GM12873 (cell line): ENCODE measurements around the gene PIK3CD.

Source experiments
- TF ChIP-seq, protein P1 (sequence below): IDR thresholded peaks from 2 replicates; pipeline ENCODE4 v1.5.1; 2012; ENCODE audit warnings: low read depth, mild to moderate bottlenecking, moderate library complexity, low read length, control low read depth; ENCODE audit not compliant: insufficient read depth; ENCODE audit errors: missing control alignments

PIK3CD gene

DNA sequence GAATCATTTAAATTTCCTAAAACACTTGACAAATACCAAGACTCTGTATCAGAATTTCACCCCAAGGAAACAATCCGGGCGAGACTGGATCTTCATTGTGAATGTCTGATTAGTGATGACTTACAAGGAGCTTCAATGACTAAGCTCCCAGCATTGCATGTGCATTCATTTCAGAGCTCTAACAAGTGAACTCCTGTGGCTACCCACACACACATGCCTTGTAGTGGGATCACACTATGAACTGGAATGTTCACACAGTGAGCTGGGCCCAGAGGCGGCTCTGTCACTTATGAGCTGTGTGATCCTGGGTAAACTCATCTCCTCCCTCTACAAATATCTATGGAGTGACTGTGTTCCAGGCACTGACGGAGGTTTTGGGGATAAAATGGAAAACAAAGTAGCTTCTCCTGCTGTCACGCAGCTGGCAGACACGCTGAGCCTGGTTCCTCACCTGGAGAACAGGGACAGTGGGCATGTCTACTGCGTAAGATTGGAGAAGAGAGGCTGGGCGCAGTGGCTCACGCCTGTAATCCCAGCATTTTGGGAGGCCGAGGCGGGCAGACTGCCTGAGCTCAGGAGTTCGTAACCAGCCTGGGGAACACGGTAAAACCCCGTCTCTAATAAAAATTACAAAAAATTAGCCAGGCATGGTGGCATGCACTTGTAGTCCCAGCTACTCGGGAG, 115.4 kb downstream of the PIK3CD start:
- TF ChIP-seq, protein P1, sequence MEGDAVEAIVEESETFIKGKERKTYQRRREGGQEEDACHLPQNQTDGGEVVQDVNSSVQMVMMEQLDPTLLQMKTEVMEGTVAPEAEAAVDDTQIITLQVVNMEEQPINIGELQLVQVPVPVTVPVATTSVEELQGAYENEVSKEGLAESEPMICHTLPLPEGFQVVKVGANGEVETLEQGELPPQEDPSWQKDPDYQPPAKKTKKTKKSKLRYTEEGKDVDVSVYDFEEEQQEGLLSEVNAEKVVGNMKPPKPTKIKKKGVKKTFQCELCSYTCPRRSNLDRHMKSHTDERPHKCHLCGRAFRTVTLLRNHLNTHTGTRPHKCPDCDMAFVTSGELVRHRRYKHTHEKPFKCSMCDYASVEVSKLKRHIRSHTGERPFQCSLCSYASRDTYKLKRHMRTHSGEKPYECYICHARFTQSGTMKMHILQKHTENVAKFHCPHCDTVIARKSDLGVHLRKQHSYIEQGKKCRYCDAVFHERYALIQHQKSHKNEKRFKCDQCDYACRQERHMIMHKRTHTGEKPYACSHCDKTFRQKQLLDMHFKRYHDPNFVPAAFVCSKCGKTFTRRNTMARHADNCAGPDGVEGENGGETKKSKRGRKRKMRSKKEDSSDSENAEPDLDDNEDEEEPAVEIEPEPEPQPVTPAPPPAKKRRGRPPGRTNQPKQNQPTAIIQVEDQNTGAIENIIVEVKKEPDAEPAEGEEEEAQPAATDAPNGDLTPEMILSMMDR, result no peak

DNA sequence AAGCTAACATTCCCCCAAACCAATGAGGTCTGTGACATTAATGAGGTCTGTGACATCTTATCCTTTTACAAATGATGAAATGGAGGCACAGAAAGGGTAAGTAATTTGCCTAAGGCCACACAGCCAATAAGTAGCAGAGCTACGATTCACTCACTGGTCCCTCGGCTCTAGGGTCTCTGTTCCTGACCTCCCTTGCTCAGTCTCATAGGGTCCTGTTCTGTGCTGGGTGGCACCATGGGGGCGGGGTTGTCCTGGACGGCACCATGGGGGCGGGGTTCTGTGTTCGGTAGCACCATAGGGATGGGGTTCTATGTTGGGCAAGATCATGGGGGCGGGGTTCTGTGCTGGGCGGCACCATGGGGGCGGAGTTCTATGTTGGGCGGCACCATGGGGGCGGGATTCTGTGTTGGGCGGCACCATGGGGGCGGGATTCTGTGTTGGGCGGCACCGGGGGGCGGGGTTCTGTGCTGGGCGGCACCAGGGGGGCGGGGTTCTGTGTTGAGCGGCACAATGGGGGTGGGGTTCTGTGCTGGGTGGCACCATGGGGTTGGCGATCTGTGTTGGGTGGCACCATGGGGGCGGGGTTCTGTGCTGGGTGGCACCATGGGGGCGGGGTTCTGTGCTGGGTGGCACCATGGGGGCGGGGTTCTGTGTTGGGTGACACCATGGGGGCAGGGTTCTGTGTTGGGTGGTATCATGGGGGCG, 116.6 kb downstream of the PIK3CD start:
- TF ChIP-seq, protein P1, result no peak

DNA sequence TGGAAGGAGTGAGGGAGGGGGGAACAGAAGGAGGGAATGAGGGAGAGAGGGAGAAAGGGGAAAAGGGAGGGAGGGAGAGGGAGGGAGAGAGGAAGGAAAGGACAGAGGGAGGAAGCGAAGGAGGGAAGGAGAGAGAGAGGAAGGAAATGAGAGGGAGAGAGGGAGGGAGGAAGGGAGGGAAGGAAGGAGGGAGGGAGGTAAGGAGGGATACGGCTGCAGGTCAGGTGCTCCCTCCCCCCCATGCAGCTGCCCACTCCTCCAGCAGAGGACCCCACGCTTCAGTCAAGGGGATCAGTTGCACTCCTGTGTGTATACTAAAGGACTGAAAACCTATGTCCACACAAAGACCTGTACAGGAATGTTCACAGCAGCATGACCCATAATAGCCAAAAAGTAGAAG, 117.5 kb downstream of the PIK3CD start:
- TF ChIP-seq, protein P1, result no peak

DNA sequence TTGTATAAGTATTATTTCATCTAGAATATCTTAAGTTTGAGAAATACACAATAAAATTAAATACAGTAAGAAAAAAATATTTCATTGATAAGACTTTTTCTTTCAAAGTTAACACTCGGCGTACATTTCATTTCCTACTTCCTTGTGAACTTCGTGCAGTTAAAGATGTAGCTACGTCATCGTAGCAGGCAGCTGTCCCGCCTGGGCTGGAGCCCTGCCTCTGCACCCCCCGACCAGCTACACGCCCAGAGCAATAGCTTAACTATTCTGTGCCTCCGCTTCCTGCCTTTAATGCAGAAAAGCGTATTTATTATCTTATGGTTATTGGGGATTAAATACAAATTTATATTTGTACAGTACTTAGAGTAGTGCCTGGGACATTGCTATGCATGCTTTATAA, 118.8 kb downstream of the PIK3CD start:
- TF ChIP-seq, protein P1, result no peak

DNA sequence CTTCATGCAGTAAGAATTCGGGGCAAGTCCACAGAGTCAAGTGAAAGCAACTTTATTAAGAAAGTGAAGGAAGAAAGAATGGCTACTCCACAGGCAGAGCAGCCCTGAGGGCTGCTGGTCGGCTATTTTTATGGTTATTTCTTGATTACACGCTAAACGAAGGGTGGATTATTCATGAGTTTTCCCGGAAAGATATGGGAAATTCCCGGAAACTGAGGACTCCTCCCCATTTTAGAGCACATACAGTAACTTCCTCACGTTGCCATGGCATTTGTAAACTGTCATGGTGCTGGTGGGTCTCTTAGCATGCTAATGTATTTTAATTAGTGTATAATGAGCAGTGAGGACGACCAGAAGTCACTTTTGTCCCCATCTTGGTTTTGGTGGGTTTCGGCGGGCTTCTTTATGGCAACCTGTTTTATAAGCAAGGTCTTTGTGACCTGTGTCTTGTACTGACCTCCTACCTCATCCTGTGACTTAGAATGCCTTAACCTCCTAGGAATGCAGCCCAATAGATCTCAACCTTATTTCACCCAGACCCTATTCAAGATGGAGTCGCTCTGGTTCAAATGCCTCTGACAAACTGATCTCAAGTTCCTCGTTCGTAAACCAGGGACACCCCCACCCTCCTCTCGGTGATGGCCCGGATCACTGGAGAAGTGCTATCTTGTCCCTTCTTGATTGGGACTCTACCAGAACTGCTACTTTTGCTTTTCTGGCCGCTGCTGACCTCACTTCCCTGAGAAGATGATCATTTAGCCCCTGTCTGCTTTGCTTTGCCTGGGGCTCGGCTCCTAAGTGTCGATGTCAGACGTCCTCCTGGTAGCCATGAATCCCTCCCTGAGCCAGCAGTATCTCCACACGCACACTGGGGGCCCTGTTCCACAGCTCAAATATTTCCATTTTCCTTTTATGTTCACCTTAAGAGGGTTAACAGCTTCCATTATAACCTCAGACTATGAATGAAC, 123.5 kb downstream of the PIK3CD start:
- TF ChIP-seq, protein P1, result no peak

DNA sequence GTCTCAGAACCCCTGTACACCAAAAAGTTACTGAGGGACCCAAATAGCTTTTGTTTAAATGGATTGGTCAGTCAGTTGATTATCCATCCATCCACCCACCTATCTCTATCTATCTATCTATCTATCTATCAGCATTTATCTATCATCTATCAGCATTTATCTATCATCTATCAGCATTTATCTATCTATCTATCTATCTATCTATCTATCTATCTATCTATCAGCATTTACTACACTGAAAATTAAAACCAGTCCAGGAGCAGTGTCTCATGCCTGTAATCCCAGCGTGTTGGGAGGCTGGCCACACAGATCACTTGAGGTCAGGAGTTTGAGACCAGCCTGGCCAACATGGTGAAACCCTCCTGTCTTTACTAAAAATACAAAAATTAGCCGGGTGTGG, 125.2 kb downstream of the PIK3CD start:
- TF ChIP-seq, protein P1, result no peak
